Tibial nerve (tissue), 4 donors: ENCODE measurements around the gene NR2F1. TPM values are rescaled to one million over a fixed set of nuclear protein-coding genes. Genes with fewer than 3 reads are reported as not detected.

Source experiments
- DNase-seq, 2 donors: peaks; one replicate each; pipeline ENCODE4 v3.0.0-alpha.2; 2019; ENCODE audit warnings: low spot score in 2 of 2
- H3K27ac ChIP-seq, 4 donors: fragments of 200-600 bp; sonication (generic) in 3 of 4; one replicate each; pipeline ENCODE4 v1.5.1; 2017 to 2019; ENCODE audit warnings: mild to moderate bottlenecking in 1 of 4
- H3K27me3 ChIP-seq, 2 donors: fragments of 200-600 bp; sonication (generic) in 1 of 2; one replicate each; pipeline versions ENCODE4 v1.5.1 to v1.6.0; 2017 to 2019
- H3K36me3 ChIP-seq, 3 donors: fragments of 200-600 bp; sonication (generic); one replicate each; pipeline ENCODE4 v1.5.1; 2018 to 2019
- H3K4me1 ChIP-seq, 4 donors: fragments of 200-600 bp; sonication (generic) in 3 of 4; one replicate each; pipeline ENCODE4 v1.5.1; 2017 to 2019
- H3K4me3 ChIP-seq, 4 donors: fragments of 200-600 bp; sonication (generic) in 3 of 4; one replicate each; pipeline ENCODE4 v1.5.1; 2017 to 2019; ENCODE audit warnings: mild to moderate bottlenecking in 1 of 4, moderate library complexity in 1 of 4
- H3K9me3 ChIP-seq, 4 donors: fragments of 200-600 bp; sonication (generic) in 3 of 4; one replicate each; pipeline ENCODE4 v1.5.1; 2017 to 2019
- CTCF ChIP-seq, 5 experiments: fragments of 200-600 bp in 3 of 5; fragments of 450-650 bp in 2 of 5; sonication (generic) in 3 of 5; IDR thresholded peaks; one replicate each; pipeline ENCODE4 v1.5.1; 2016 to 2019; ENCODE audit warnings: antibody characterized with exemption in 5 of 5, mild to moderate bottlenecking in 3 of 5, moderate library complexity in 2 of 5
- EP300 ChIP-seq, 2 donors: sonication (generic); formaldehyde crosslinking; IDR thresholded peaks; one replicate each; pipeline ENCODE4 v1.6.1; 2017; ENCODE audit warnings: antibody characterized with exemption in 2 of 2, mild to moderate bottlenecking in 1 of 2
- POLR2A ChIP-seq, 2 donors: fragments of 450-650 bp; IDR thresholded peaks; one replicate each; pipeline ENCODE4 v1.6.1; 2017; ENCODE audit warnings: antibody characterized with exemption in 2 of 2, mild to moderate bottlenecking in 2 of 2, moderate library complexity in 2 of 2
- whole genome bisulfite sequencing, 2 donors: methylation state at CpG; one replicate each; pipeline ENCODE4 v1.1.5; 2018; 5-methylcytosine and 5-hydroxymethylcytosine counted together
- total RNA-seq, 4 donors: library from RNA; depleted of rRNA; stranded (reverse); fragments of >200 nt; gene quantifications; one replicate each; pipeline ENCODE4 v1.1.0, GENCODE V29; 2016

NR2F1 gene
- total RNA-seq, 4 donors from 2014 or later = 64.9 to 81.3 (median 67.6) TPM

GRCh38 chr5:93598091-93599000 is 15.3 kb downstream of the NR2F1 start:
- no peaks in the 10 kb centered on the region for H3K9me3 ChIP-seq
- WGBS, 2 donors = 39 to 54% methylated on average over 26 to 28 of the region's 28 CpGs
- H3K36me3 ChIP-seq = peaks cover 0 to 30% (median 0%) of the 10 kb centered on the region in 3 donors
- H3K4me1 ChIP-seq = peaks cover 0 to 72% (median 11%) of the 10 kb centered on the region in 4 donors
- TF ChIP-seq CTCF (IDR thresholded peaks at IDR 0.05) (no peak), POLR2A (IDR thresholded peaks at IDR 0.05) (no peak), EP300 (IDR thresholded peaks at IDR 0.05) (no peak)
- peaks cover 0 to 21% of the 10 kb centered on the region in 2 donors for H3K27me3 ChIP-seq
- peak overlapping the region; percentile 72 to 94 (median 86) for H3K27ac ChIP-seq
- DNase-seq = no peak
- peak overlapping the region in 3 of 4 donors; percentile 15 to 39 (median 33) for H3K4me3 ChIP-seq

- DNase-seq = no peak
- Histone ChIP-seq H3K27ac (peak overlapping the region; percentile 72 to 94 (median 86)), H3K27me3 (peaks cover 0 to 27% of the 10 kb centered on the region in 2 donors), H3K9me3 (no peaks in the 10 kb centered on the region), H3K36me3 (peaks cover 0 to 23% (median 0%) of the 10 kb centered on the region in 3 donors), H3K4me1 (peaks cover 0 to 75% (median 9%) of the 10 kb centered on the region in 4 donors), H3K4me3 (peak overlapping the region; percentile 15 to 39 (median 24))
- no peak for TF ChIP-seq POLR2A (IDR thresholded peaks at IDR 0.05)
- TF ChIP-seq CTCF (IDR thresholded peaks at IDR 0.05) = no peak
- TF ChIP-seq EP300 (IDR thresholded peaks at IDR 0.05) = no peak
- 36 to 46% methylated on average over 5 of the region's 5 CpGs for WGBS, 2 donors
Observed at GRCh38 chr5:93599001-93599379, 16.0 kb downstream of the NR2F1 start.

- H3K27me3 ChIP-seq = peaks cover 0 to 27% of the 10 kb centered on the region in 2 donors
- 14 to 17% methylated on average over 17 of the region's 17 CpGs for WGBS, 2 donors
- TF ChIP-seq CTCF (IDR thresholded peaks at IDR 0.05) = no peak
- peak in 1 of 2 donors; percentile 25 for TF ChIP-seq POLR2A (IDR thresholded peaks at IDR 0.05)
- TF ChIP-seq EP300 (IDR thresholded peaks at IDR 0.05) = peak in 1 of 2 donors; percentile 53
- H3K36me3 ChIP-seq = peaks cover 0 to 19% (median 0%) of the 10 kb centered on the region in 3 donors
- no peaks in the 10 kb centered on the region for H3K9me3 ChIP-seq
- peaks cover 0 to 81% (median 9%) of the 10 kb centered on the region in 4 donors for H3K4me1 ChIP-seq
- no peak for DNase-seq
- H3K4me3 ChIP-seq = peak overlapping the region; percentile 15 to 39 (median 24)
- peak overlapping the region; percentile 72 to 94 (median 86) for H3K27ac ChIP-seq
Observed at GRCh38 chr5:93599399-93600120, 16.5 kb downstream of the NR2F1 start.

- H3K27ac ChIP-seq = peak overlapping the region; percentile 72 to 94 (median 86)
- TF ChIP-seq EP300 (IDR thresholded peaks at IDR 0.05) = peak in 1 of 2 donors; percentile 70
- TF ChIP-seq POLR2A (IDR thresholded peaks at IDR 0.05) = peak in 1 of 2 donors; percentile 26
- TF ChIP-seq CTCF (IDR thresholded peaks at IDR 0.05) = no peak
- peak overlapping the region; percentile 3 to 39 (median 28) for H3K4me3 ChIP-seq
- peaks cover 0 to 27% of the 10 kb centered on the region in 2 donors for H3K27me3 ChIP-seq
- peaks cover 0 to 9% (median 0%) of the 10 kb centered on the region in 3 donors for H3K36me3 ChIP-seq
- DNase-seq = no peak
- peaks cover 0 to 80% (median 9%) of the 10 kb centered on the region in 4 donors for H3K4me1 ChIP-seq
- 8 to 17% methylated on average over 8 of the region's 8 CpGs for WGBS, 2 donors
- H3K9me3 ChIP-seq = no peaks in the 10 kb centered on the region
Observed at GRCh38 chr5:93600409-93601070, 17.5 kb downstream of the NR2F1 start.
